ENCODE measurements around the gene DTX2. TPM values are rescaled to one million over a fixed set of nuclear protein-coding genes. Genes with fewer than 3 reads are reported as not detected.
A peak's percentile ranks its signal among the peaks of the same experiment; 100 is the strongest.
"Not testable (repeated sequence)": the region's sequence is repeated elsewhere in the genome, so short reads cannot be mapped to it uniquely, and the experiment has no call there.

Gene DTX2
- total RNA-seq, 3 donors from 2014 or later = 52.3 to 91.6 (median 83.7) TPM

- H3K36me3 ChIP-seq (ENCODE audit: low read depth); intact Hi-C loops (cut with DNase I, micrococcal nuclease); H3K4me1 ChIP-seq (ENCODE audit: low read depth); H3K4me3 ChIP-seq; H3K9me3 ChIP-seq: not testable (repeated sequence)
- ATAC-seq (peak; percentile 2), DNase-seq (peak in 1 of 3 donors; percentile 36)
Measured at GRCh38 chr7:76504351-76505167, 43.0 kb downstream of the DTX2 start.

DNA sequence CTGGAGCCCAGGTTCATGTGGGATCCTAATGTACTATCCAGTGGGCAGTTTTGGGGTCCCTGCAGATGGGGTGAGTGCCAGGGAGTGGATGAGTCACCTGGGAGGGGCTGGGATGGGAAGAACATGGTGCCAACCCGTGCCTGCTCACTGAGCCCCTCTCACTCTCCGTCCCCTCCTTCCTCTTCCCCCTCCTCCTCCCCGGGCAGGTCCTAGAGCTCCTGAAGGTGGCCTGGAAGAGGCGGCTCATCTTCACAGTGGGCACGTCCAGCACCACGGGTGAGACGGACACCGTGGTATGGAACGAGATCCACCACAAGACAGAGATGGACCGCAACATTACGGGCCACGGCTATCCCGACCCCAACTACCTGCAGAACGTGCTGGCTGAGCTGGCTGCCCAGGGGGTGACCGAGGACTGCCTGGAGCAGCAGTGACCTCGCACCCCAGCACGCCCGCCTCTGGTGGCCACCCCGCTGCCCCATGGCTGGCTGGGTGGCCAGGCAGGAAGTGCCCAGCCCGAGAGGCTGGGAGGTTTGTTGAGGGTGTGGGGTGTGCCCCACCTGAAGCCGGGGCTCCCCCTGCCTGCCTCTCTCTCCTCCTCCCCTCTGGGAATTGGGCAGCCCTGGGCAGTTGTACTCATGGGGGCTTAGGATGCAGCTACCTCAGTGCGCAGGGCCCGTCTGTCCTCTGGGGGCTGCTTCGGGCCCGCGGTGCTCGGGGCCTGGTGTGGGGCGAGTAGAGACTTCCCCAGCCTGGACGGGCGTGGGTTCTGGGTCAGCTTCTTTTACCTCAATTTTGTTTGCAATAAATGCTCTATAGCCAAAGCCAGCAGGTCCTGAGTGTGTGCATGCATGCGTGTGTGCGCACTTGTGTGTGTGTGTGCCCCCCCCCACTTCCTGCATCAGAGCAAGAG, 43.9 kb downstream of the DTX2 start:
- no peak for TF ChIP-seq CTCF (IDR thresholded peaks at IDR 0.05)
- H3K4me3 ChIP-seq = no peak overlapping the region
- no peaks in the 10 kb centered on the region for H3K4me1 ChIP-seq (ENCODE audit: low read depth)
- DNase-seq (peak in 2 of 3 donors; percentile 25 to 46), ATAC-seq (no peak)
- H3K36me3 ChIP-seq (ENCODE audit: low read depth) = no peaks in the 10 kb centered on the region
- no peaks in the 10 kb centered on the region for H3K9me3 ChIP-seq
- intact Hi-C loops (cut with DNase I, micrococcal nuclease) = no loop called here

- intact Hi-C loops (cut with DNase I, micrococcal nuclease) = no loop called here
- ATAC-seq (no peak), DNase-seq (no peak)
- no peaks in the 10 kb centered on the region for H3K4me1 ChIP-seq (ENCODE audit: low read depth)
- no peaks in the 10 kb centered on the region for H3K9me3 ChIP-seq
- TF ChIP-seq CTCF (IDR thresholded peaks at IDR 0.05) = no peak
- no peaks in the 10 kb centered on the region for H3K36me3 ChIP-seq (ENCODE audit: low read depth)
- H3K4me3 ChIP-seq = no peak overlapping the region
Measured at GRCh38 chr7:76506081-76506440, 44.6 kb downstream of the DTX2 start.

DNA sequence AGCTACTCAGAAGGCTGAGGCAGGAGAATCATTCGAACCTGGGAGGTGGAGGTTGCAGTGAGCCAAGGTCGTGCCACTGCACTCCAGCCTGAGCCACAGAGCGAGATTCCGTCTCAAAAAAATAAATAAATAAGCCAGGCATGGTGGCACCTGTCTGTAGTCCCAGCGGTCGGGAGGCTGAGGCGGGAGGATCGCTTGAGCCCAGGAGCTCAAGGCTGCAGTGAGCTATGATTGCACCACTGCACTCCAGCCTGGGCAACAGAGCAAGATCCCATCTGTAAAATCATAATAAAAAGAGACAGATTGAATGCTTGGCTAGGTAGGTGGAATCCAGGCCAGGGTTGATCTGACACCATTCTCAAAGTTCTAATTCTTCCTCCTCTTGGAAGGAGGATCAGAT, 45.1 kb downstream of the DTX2 start:
- peak in 1 of 3 donors; percentile 12 for DNase-seq
- H3K4me3 ChIP-seq; H3K9me3 ChIP-seq; H3K36me3 ChIP-seq (ENCODE audit: low read depth); ATAC-seq; H3K4me1 ChIP-seq (ENCODE audit: low read depth); intact Hi-C loops (cut with DNase I, micrococcal nuclease): not testable (repeated sequence)

DNA sequence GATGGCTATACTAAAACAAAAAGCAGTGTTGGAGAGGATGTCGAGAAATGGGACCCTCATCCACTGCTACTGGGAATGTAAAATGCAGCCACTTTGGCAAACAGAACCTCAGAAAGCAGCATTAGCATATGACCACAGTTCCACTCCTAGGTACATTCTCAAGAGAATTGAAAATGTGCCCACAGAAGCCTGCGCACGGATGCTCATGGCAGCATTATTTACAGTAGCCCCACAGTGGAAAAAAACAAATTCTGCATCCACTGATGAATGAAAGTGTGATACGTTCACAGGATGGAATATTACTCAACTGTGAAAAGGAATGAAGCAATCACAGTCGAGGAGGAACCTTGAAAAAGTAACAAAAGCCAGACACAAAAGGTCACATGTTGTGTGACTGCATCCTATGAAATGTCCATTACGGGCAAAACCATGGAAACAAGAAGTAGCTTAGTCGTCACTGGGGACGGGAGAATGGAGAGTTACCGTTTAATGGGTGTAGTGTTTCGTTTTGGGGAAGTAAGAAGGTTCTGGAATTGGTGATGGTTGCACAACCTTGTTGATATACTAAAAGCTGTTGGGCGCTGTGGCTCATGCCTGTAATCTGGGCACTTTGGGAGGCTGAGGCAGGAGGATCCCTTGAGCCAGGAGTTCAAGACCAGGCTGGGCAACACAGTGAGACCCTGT, 46.4 kb downstream of the DTX2 start:
- intact Hi-C loops (cut with DNase I, micrococcal nuclease) = no loop called here
- ATAC-seq = no peak
- H3K4me1 ChIP-seq (ENCODE audit: low read depth) = peaks cover 2% of the 10 kb centered on the region
- H3K36me3 ChIP-seq (ENCODE audit: low read depth) = no peaks in the 10 kb centered on the region
- peak in 1 of 3 donors; percentile 12 for DNase-seq
- H3K4me3 ChIP-seq = no peak overlapping the region
- H3K9me3 ChIP-seq = no peaks in the 10 kb centered on the region
- no peak for TF ChIP-seq CTCF (IDR thresholded peaks at IDR 0.05)

DNA sequence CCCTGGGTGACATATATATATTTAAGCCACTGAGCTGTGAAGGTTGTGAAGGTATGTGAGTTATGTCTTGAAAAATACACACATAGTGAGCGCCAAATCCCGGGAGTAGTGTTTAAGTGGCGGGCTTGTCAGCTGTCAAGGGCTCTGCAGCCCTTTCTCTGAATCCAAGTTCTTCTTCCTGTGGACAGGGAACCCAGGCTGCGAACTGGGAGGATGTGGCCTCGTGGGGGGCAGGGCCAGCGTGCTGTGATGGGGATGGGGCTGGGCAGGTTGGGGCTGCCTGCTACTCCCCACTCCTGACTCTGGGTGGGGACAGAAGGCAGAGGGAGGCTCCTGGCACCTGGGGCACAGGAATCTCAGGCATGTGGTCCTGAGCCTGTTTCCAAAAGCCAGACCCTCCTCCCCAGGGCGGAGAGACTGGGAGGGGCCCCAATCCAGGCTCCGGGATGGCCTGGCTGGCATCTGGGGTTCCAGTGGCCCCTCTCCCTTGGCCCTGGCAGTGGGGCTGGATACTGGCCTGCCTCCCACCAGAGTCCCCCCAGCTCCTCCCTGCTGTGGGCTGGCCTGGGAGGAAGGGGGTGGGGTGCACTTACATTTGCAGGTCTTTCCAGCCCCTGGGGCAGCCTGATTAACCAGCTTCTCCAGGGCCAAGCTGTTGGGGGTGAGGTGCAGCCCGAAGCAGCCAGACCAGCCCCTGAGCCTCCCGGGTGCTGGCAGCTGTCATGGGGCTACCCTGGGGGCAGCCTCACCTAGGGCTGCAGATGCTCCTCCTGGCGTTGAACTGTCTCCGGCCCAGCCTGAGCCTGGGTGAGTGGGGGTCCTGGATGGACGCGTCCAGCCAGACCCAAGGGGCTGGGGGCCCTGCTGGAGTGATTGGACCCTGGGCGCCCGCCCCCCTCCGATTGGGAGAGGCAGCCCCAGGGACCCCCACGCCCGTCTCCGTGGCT, 48.7 kb downstream of the DTX2 start, which contains the start of gene UPK3B:
Gene UPK3B, plus strand, starts transcription at position 622 of the 947 bp plus-strand sequence. Its CDS starts 101 bp downstream, at position 723.
- Histone ChIP-seq H3K36me3 (ENCODE audit: low read depth) (no peaks in the 10 kb centered on the region), H3K4me3 (no peak within 1 kb of the TSS), H3K4me1 (ENCODE audit: low read depth) (peaks cover 7% of the 10 kb centered on the region), H3K9me3 (no peaks in the 10 kb centered on the region)
- intact Hi-C loops (cut with DNase I, micrococcal nuclease) = no loop called here
- ATAC-seq (no peak), DNase-seq (peak in 2 of 3 donors; percentile 45 to 56)
- no peak for TF ChIP-seq CTCF (IDR thresholded peaks at IDR 0.05)

- peak in 2 of 3 donors; percentile 35 to 54 for DNase-seq
Measured at GRCh38 chr7:76511200-76511910, 49.8 kb downstream of the DTX2 start.

More at GRCh38 chr7:76511200-76511910, 49.8 kb downstream of the DTX2 start:
- H3K9me3 ChIP-seq; H3K4me3 ChIP-seq; H3K36me3 ChIP-seq (ENCODE audit: low read depth); H3K4me1 ChIP-seq (ENCODE audit: low read depth); intact Hi-C loops (cut with DNase I, micrococcal nuclease): not testable (repeated sequence)
- ATAC-seq = peak; percentile 16
